Panc1 (cell line): ENCODE data around the gene CARF. TPM values are rescaled to one million over a fixed set of nuclear protein-coding genes. Genes with fewer than 3 reads are reported as not detected.
"Not testable (repeated sequence)": the region's sequence is repeated elsewhere in the genome, so short reads cannot be mapped to it uniquely, and the experiment has no call there.

ENCODE experiments used
- ATAC-seq: fragments of 200-7000 bp; cut with Tn5 transposase; 2 replicates; pipeline ENCODE4 v1.9.1; 2020; ENCODE audit warnings: mild to moderate bottlenecking, moderate library complexity
- BruUV-seq: library from RNA; stranded (reverse); fragments of 400-500 nt; replicated peaks from 2 replicates; lab custom pipeline; 2021; lab: Mats Ljungman, UMichigan
- CTCF ChIA-PET: fragments of 300-600 bp; sonication (Branson Sonifier 250); formaldehyde crosslinking; loops from one replicate; lab custom pipeline; 2022; ENCODE audit warnings: antibody characterized with exemption; lab: Charles Lee
- POLR2A ChIA-PET: fragments of 300-600 bp; sonication (Branson Sonifier 250); formaldehyde crosslinking; loops from one replicate; lab custom pipeline; 2022; ENCODE audit warnings: antibody characterized with exemption; lab: Charles Lee
- DNase-seq: peaks from one replicate; pipeline ENCODE4 v3.0.0-alpha.2; 2010; ENCODE audit warnings: low read depth, low spot score
- H3K27ac ChIP-seq: 2 replicates; pipeline ENCODE4 v1.5.1; 2011; ENCODE audit warnings: mild to moderate bottlenecking, low read length, inconsistent platforms
- H3K27me3 ChIP-seq: fragments of 200-500 bp; sonication (Bioruptor generic); 2 replicates; pipeline ENCODE4 v1.6.0; 2014; ENCODE audit warnings: low read length, inconsistent platforms; ENCODE audit not compliant: control insufficient read depth, insufficient read depth
- H3K36me3 ChIP-seq: fragments of 200-500 bp; sonication (Bioruptor generic); 2 replicates; pipeline ENCODE4 v1.5.1; 2014; ENCODE audit warnings: inconsistent platforms, mild to moderate bottlenecking, low read length, moderate library complexity; ENCODE audit not compliant: control insufficient read depth, insufficient read depth
- H3K4me1 ChIP-seq: 2 replicates; pipeline ENCODE4 v1.5.1; 2011; ENCODE audit warnings: inconsistent platforms, mild to moderate bottlenecking, low read length, moderate library complexity; ENCODE audit not compliant: control insufficient read depth, insufficient read depth
- H3K4me3 ChIP-seq, 2 experiments: 2 replicates each; pipeline ENCODE4 v1.5.1; 2011 to 2012; ENCODE audit warnings: low read depth in 2 of 2, low read length in 2 of 2, mild to moderate bottlenecking in 2 of 2, inconsistent platforms in 1 of 2, moderate library complexity in 1 of 2
- H3K9me3 ChIP-seq: fragments of 200-500 bp; sonication (Bioruptor generic); 2 replicates; pipeline ENCODE4 v1.5.1; 2014; ENCODE audit warnings: low read depth, mild to moderate bottlenecking, inconsistent platforms, low read length, moderate library complexity; ENCODE audit not compliant: control insufficient read depth, insufficient read depth
- POLR2AphosphoS5 ChIP-seq: IDR thresholded peaks from 2 replicates; pipeline ENCODE4 v1.6.1; 2012; ENCODE audit warnings: mild to moderate bottlenecking, low read depth, low read length, moderate library complexity
- SIN3A ChIP-seq: IDR thresholded peaks from 2 replicates; pipeline ENCODE4 v1.6.1; 2012; ENCODE audit warnings: low read depth, mild to moderate bottlenecking, low read length, moderate library complexity, borderline replicate concordance; ENCODE audit not compliant: insufficient read depth
- TCF7L2 ChIP-seq: IDR thresholded peaks from 2 replicates; pipeline ENCODE4 v1.6.1; 2011; ENCODE audit warnings: mild to moderate bottlenecking, low read depth, low read length, inconsistent platforms
- in situ Hi-C: cut with HindIII; loops from 2 replicates; pipeline ENCODE4 v1.10.0; 2016; ENCODE audit warnings: low sequenced_read_pairs, low pct_unique_long_range_greater_than_20kb
- intact Hi-C: fragments of 100-400 bp; cut with micrococcal nuclease; formaldehyde crosslinking; loops from one replicate; pipeline ENCODE4 v1.10.0; 2022; ENCODE audit not compliant: unreplicated experiment
- total RNA-seq: library from RNA; stranded (reverse); gene quantifications from one replicate; pipeline ENCODE4 v1.2.1, GENCODE V29; 2021; ENCODE audit not compliant: unreplicated experiment
- TF ChIP-seq, protein P1 (sequence below), 2 experiments: IDR thresholded peaks; 2 replicates each; pipeline ENCODE4 v1.6.1; 2011 to 2012; ENCODE audit warnings: low read depth in 2 of 2, control low read depth in 1 of 2, low read length in 1 of 2, mild to moderate bottlenecking in 1 of 2, moderate library complexity in 1 of 2; ENCODE audit not compliant: insufficient read depth in 1 of 2
- TF ChIP-seq, protein P2 (sequence below): fragments of 450-650 bp; IDR thresholded peaks from 2 replicates; pipeline ENCODE4 v1.5.1; 2017; ENCODE audit warnings: mild to moderate bottlenecking

Gene CARF
- total RNA-seq, 1 experiment from 2014 or later, result 8.0 TPM

DNA sequence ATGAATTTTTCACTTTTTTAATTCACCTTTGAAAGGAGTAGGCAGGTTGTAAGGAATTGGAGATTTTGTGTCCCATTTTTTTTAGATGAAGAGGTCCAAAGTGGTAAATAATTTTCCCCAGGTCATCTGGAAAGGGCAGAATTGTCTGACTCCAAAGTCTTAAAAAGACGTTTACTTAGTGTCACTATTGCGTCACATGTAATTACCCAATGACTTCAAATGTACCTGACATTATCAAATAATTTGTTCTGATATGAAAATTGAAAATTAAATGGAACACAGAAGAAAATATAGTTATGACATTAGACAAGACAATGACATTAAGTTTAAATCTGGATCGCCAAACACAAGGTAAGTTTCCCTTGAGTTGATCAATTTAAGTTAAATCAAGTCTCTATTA, 78.4 kb downstream of the CARF start:
- no TSS peak for BruUV-seq
- in situ Hi-C loops, result no loop called here
- CTCF ChIA-PET, result no interaction called here
- intact Hi-C loops, result no loop called here
- Histone ChIP-seq H3K36me3 (no peaks in the 10 kb centered on the region), H3K4me1 (no peaks in the 10 kb centered on the region), H3K27ac (no peak overlapping the region), H3K27me3 (no peaks in the 10 kb centered on the region), H3K4me3 (no peak overlapping the region), H3K9me3 (no peaks in the 10 kb centered on the region)
- DNase-seq (no peak), ATAC-seq (no peak)
- POLR2A ChIA-PET, result no interaction called here
- TF ChIP-seq, protein P1, sequence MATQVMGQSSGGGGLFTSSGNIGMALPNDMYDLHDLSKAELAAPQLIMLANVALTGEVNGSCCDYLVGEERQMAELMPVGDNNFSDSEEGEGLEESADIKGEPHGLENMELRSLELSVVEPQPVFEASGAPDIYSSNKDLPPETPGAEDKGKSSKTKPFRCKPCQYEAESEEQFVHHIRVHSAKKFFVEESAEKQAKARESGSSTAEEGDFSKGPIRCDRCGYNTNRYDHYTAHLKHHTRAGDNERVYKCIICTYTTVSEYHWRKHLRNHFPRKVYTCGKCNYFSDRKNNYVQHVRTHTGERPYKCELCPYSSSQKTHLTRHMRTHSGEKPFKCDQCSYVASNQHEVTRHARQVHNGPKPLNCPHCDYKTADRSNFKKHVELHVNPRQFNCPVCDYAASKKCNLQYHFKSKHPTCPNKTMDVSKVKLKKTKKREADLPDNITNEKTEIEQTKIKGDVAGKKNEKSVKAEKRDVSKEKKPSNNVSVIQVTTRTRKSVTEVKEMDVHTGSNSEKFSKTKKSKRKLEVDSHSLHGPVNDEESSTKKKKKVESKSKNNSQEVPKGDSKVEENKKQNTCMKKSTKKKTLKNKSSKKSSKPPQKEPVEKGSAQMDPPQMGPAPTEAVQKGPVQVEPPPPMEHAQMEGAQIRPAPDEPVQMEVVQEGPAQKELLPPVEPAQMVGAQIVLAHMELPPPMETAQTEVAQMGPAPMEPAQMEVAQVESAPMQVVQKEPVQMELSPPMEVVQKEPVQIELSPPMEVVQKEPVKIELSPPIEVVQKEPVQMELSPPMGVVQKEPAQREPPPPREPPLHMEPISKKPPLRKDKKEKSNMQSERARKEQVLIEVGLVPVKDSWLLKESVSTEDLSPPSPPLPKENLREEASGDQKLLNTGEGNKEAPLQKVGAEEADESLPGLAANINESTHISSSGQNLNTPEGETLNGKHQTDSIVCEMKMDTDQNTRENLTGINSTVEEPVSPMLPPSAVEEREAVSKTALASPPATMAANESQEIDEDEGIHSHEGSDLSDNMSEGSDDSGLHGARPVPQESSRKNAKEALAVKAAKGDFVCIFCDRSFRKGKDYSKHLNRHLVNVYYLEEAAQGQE (IDR thresholded peaks at IDR 0.05; ENCODE audit: insufficient read depth in 1 of 2, low read depth in 2 of 2, low read length in 1 of 2), result no peak
- TF ChIP-seq TCF7L2 (no peak), POLR2AphosphoS5 (no peak), SIN3A (no peak)
- TF ChIP-seq, protein P2, sequence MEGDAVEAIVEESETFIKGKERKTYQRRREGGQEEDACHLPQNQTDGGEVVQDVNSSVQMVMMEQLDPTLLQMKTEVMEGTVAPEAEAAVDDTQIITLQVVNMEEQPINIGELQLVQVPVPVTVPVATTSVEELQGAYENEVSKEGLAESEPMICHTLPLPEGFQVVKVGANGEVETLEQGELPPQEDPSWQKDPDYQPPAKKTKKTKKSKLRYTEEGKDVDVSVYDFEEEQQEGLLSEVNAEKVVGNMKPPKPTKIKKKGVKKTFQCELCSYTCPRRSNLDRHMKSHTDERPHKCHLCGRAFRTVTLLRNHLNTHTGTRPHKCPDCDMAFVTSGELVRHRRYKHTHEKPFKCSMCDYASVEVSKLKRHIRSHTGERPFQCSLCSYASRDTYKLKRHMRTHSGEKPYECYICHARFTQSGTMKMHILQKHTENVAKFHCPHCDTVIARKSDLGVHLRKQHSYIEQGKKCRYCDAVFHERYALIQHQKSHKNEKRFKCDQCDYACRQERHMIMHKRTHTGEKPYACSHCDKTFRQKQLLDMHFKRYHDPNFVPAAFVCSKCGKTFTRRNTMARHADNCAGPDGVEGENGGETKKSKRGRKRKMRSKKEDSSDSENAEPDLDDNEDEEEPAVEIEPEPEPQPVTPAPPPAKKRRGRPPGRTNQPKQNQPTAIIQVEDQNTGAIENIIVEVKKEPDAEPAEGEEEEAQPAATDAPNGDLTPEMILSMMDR, result no peak

DNA sequence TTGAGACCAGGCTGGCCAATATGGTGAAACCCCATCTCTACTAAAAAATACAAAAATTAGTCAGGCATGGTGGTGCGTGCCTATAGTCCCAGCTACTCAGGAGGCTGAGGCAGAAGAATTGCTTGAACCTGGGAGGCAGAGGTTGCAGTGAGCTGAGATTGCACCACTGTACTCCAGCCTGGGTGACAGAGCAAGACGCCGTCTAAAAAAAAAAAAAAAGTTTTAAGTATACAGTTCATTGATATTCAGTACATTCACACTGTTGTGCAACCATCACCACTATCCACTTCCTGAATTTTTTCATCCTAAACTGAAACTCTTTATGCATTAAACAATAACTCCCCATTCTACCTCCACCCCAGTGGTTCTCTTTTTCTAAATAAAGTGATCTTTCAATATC, 85.0 kb downstream of the CARF start:
- intact Hi-C loops, H3K4me1 ChIP-seq, H3K9me3 ChIP-seq, in situ Hi-C loops, ATAC-seq, BruUV-seq, H3K4me3 ChIP-seq, H3K27me3 ChIP-seq, H3K27ac ChIP-seq, H3K36me3 ChIP-seq, CTCF ChIA-PET, DNase-seq, POLR2A ChIA-PET: not testable (repeated sequence)

DNA sequence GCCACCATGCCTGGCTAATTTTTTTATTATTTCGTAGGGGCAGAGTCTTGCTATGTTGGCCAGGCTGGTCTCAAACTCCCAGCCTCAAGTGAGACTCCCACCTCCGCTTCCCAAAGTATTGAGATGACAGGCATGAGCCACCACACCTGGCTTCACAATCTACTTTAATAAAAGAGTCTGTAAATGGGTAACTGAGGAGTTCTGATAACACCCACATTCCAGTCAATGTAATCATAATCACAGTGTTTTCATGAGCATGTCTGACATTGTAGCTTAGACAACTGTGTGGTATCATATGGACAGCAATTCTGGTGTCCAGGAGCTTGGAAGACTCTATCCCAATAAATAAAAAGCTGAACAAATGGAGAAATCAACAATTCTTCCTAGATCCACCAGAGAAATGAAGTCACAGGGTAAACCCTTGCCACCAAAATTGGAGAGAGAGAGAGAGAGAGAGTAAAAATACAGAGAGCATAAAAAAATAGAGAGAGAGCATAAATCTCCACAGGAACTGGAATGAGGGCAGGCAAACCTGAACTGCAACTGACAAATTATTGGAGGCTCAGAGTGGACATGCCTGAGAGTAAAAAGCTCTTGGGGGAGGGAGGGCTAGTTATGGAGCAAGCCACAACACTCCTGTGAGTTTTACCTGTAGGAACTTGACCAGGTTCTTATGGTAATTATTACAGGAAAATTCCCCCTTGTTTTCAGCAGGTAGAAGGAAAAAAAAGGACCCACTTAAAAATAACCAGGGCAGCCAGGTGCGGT, 90.2 kb downstream of the CARF start:
- H3K4me3 ChIP-seq, result no peak overlapping the region
- in situ Hi-C loops, result no loop called here
- ChIA-PET CTCF (no interaction called here), POLR2A (interaction anchor here (0.6 kb wide), 1 partner anchor 29 kb away, joined by 3 read pairs; no protein-coding TSS in a partner anchor)
- H3K36me3 ChIP-seq, result no peaks in the 10 kb centered on the region
- H3K4me1 ChIP-seq, result no peaks in the 10 kb centered on the region
- intact Hi-C loops, result no loop called here
- H3K27ac ChIP-seq, result no peak overlapping the region
- TF ChIP-seq SIN3A, result no peak
- TF ChIP-seq, protein P2, result no peak
- TF ChIP-seq, protein P1 (IDR thresholded peaks at IDR 0.05; ENCODE audit: insufficient read depth in 1 of 2, low read depth in 2 of 2, low read length in 1 of 2), result no peak
- TF ChIP-seq TCF7L2, result no peak
- no peak for TF ChIP-seq POLR2AphosphoS5
- no peaks in the 10 kb centered on the region for H3K27me3 ChIP-seq
- DNase-seq, result no peak
- ATAC-seq, result no peak
- H3K9me3 ChIP-seq, result no peaks in the 10 kb centered on the region
- BruUV-seq, result no TSS peak
